Activated CD8-positive, alpha-beta memory T cell treated with anti-CD3 and anti-CD28 coated beads, Interleukin-2, amount 50 U/mL, for 48 hours (primary cell): ENCODE results near the gene MRPL43.
"Not testable (repeated sequence)": the region's sequence is repeated elsewhere in the genome, so short reads cannot be mapped to it uniquely, and the experiment has no call there.

Source experiments
- DNase-seq: peaks from one replicate; pipeline ENCODE4 v3.0.0-alpha.2; 2020

MRPL43 gene

GRCh38 chr10:100986952-100987684, at the start of gene MRPL43, which contains the start of gene TWNK:
TSS of gene MRPL43 (minus strand) at chr10:100987497. CDS start at chr10:100987443, 54 bp downstream.
TSS of gene TWNK (plus strand) at chr10:100987543. CDS start at chr10:100988211, 668 bp downstream.
- DNase-seq, result peak; percentile 90

GRCh38 chr10:101036726-101037125, 49.4 kb upstream of the MRPL43 start:
- no peak for DNase-seq

GRCh38 chr10:101035916-101036702, 48.8 kb upstream of the MRPL43 start:
- no peak for DNase-seq

- DNase-seq, result no peak
Observed at GRCh38 chr10:101035314-101035713, 48.0 kb upstream of the MRPL43 start.

GRCh38 chr10:101034404-101034803, 47.1 kb upstream of the MRPL43 start:
- not testable (repeated sequence) for DNase-seq

- no peak for DNase-seq
Observed at GRCh38 chr10:101033276-101033675, 46.0 kb upstream of the MRPL43 start.

- DNase-seq, result peak; percentile 76
Observed at GRCh38 chr10:101032637-101033224, 45.4 kb upstream of the MRPL43 start.

GRCh38 chr10:101031796-101032636, 44.7 kb upstream of the MRPL43 start:
- peak; percentile 84 for DNase-seq

DNA sequence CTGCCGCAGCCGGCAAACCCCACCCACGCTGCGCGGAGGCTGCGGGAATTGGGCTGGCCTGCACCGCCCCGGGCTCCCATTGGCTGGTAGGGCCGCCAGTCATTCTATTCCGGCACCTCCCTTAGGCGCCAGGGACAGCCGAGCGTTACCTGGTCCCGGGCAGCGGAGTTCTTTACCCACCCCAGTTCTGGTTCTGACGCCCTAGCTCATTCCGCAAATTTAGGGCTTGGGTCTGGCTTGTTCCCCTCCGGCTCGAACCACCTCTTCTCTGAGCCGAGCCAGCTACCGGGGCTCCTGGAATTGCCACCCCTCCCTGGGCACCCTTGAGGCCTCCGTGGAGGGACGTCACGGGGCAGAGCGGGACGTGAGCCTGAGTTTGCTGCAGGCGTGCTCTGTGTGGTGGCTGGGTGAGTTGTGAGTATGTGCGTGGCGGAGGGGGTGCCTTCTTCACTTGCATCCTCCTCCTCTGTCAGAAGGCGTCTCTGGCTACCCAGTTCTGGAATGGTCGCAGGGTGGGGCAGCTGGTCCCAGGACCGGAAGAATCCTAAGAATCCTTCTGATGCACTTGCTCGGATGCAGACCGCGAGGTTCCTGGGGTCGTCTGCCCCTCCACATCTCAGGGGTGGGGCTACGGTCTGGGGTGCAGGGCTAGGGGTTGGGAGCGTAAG, 44.0 kb upstream of the MRPL43 start, which contains the start of the genes PDZD7 and SFXN3:
Gene PDZD7, minus strand, starts transcription at position 2 of the 668 bp plus-strand sequence. CDS start 910 bp downstream, outside the sequence.
Gene SFXN3, plus strand, starts transcription at position 107 of the 668 bp plus-strand sequence. CDS start 3,461 bp downstream, outside the sequence.
- peak; percentile 98 for DNase-seq

GRCh38 chr10:101030496-101031127, 43.3 kb upstream of the MRPL43 start:
- DNase-seq, result no peak

GRCh38 chr10:101029520-101030295, 42.4 kb upstream of the MRPL43 start:
- no peak for DNase-seq

GRCh38 chr10:101028446-101029337, 41.4 kb upstream of the MRPL43 start:
- no peak for DNase-seq

DNA sequence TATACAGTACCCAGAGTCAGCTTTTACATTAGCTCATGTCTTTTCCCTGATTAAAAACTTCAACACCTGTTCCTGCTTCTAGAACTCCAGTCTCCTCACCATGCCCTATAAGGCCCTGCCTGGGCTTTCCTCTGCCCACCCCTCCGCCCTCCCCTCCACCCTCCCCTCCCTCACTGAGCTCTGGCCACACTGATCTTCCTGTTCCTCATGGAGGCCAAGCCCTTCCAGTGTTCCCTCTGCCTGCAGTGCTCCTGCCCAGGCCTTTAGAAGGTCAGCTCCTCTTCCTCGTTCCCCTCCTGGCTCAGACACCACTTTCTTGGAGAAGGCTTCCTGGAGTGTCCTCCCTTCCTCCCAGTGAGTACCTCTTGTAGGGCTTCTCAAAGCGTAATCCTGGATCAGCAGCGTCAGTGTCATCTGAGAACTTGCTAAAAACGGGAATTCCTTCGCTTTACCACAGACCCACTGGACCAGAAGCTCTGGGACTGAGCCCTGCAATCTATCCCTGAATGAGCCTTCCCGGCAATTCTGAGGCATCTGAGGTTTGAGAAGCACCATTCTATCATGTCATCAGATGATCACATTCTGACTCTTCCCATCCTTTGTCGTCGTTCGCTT, 39.9 kb upstream of the MRPL43 start:
- no peak for DNase-seq

- no peak for DNase-seq
Observed at GRCh38 chr10:101022967-101023705, 35.8 kb upstream of the MRPL43 start.

DNA sequence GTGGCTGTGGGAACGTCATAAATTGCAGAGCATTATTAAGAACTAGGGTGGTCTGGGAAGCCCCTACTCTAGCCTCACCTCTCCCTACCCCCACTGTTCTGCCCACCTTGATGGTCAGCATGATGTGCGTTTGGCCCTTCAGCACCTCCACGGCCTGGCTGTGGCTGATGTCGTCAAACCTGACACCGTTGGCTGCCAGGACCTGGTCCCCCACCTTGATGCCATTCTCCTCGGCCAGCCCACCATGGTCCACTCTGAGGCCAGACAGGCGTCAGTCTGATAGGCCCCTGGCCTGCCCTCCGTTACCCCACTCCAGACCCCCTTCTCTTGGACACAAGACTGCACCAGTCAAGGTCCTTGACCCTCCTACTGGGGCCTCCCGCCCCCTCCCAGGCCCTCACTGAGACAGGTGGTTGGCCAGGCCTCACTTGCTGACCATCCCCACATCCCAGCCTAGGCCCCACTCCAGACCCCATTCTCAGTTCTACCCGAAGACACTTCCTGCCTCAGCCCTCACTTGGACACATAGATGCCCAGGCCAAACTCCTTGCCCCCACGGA, 34.5 kb upstream of the MRPL43 start:
- DNase-seq, result no peak

DNA sequence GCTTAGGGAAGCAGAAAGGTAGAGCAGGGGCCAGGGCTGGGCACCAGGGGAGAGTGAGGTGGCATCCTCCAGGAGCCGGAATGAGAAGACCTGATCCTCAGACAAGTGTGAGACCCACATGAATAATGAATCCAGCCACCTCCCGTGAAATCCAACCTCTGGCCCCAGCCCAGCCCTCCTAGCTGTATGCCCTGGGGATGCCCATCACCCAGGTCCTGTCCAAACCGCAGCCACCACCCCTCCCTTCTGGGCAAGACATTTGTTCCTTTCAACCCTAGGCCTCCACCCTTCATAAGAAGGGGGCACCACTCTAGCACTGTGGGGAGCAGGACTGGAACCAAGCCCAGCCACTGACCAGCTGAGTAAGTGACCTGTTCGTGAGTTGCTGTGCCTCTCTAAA, 33.9 kb upstream of the MRPL43 start:
- DNase-seq, result no peak

DNA sequence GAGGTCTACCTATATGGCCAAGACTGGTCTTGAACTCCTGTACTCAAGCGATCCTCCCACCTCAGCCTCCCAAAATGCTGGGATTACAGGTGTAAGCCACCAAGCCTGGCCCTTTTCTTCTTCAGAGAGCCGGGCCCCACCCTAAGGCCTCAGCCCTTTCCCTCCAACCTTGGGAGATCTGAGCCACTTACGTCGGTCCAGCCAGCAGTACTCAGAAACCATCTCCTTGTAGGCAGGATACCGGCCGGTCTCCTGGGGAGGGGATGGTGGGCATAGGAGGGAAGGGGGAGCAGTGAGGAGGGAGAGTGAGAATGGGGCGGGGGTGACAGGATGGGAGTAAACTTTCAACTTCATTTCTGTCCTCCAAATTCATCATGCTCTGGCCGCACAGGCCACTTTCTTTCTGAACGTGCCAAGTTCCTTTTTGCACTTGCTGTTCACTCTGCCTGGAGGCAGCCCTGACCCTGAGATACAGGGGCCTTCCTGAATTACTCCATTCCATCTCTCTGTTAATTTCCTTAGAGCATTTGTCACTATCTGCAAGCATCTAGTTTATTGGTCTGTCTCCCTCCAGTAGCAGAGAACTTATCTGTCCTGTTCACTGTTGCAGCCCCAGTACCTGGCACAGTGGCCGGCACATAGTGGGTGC, 33.3 kb upstream of the MRPL43 start:
- no peak for DNase-seq

- no peak for DNase-seq
Observed at GRCh38 chr10:101019440-101019703, 32.1 kb upstream of the MRPL43 start.
